Measurements from ENCODE around the gene INS.

Gene INS

GRCh38 chr11:2143799-2144543 lies 17.0 kb downstream of the INS start:
- no peak for DNase-seq

GRCh38 chr11:2143477-2143798 lies 17.6 kb downstream of the INS start:
- DNase-seq = no peak

GRCh38 chr11:2142762-2143202 lies 18.2 kb downstream of the INS start:
- no peak for DNase-seq

DNA sequence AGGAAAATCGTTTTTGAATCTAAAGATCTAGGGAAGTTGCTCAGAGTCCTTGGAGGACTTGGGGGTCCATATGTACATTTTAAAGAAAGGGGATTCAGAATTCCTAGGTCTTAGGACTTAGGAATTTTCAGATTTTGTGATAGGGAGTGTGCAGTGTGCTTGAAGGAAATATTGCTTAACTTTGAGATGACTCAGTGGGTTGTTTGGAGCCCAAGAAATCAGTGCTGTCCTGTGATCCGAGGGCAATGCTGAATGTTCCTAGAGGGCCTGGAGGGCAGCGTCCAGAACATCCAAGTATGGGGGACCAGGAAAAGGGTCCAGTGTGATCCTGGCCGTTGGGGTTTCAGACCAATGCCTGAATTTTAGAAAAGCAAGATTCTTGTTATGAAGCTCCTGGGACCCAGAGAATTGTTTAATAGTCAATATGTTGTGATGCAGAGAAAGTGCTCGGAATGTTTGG lies 18.7 kb downstream of the INS start:
- no peak for DNase-seq

GRCh38 chr11:2140411-2141400 lies 20.3 kb downstream of the INS start:
- DNase-seq = no peak

DNA sequence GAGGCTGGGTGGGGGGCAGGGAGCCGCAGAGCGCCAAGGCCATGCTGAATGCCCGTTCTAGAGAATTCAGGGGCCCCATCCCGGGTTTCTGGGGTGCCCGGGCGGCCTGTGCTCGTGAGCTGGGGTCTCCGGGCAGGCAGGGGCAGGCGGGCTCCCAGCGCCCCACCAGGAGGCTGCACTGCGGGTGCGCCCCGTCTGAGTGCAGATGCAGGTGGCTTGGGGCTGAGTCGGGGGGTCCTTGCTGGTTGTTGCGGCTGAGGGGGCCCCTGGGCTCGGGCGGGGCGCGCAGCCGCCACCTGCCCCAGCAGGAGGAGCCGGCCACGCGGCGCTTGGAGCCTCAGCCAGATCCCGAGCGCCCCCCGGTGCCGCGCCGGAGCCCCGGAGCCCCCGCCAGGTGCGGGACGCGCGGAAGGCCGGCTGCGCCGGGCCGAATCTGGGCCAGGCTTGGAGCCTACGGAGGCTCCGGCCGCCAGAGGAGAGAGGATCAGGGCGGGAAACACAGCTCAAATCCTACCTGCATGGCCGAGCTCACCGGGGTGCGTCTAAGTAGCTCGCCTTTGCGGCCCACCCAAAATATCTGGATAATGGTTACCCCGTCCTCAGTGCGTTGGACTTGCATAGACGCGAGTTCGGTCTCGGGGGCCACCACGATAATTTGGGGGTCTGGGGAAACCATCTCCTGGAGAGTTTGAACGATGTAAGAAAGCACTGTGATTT lies 21.2 kb downstream of the INS start:
- no peak for DNase-seq

GRCh38 chr11:2139123-2139521 lies 21.9 kb downstream of the INS start, which contains the start of gene IGF2:
Gene IGF2 (minus strand): TSS chr11:2139389. CDS start chr11:2135523, 3,866 bp downstream.
- no peak for DNase-seq

DNA sequence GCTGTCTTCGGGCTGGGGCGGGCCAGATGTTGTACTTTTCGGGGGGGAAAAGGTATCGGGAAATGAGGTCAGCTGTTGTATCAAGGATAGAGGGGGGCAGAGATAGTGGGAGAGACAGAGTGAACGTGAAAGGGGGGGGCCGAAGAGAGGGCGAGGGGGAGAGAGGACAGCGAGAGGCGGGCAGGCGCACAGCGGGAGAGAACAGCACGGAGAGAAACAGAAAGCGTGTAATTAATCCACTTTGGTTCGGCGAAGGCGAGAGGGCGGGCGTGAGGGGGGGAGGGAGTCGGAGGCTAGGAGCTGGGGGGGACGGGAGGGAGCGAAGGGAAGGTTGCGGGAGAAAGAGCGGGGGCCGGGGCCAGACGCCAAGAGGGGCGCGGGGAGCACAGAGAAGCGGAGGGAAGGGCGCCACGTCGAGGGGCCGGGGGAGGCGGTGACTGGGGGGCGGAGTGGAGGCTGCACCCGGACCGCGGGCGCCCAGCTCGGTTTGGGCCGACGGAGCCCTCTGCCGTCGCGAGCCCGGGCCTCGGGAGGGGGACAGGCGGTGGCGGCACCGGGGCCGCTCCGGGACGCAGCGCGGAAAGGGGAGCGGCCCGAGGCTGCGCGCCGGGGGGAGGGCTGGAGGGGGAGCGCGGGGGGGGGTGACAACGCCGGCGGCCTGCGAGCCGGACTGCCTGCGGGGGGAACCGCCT lies 22.4 kb downstream of the INS start:
- DNase-seq = no peak

- no peak for DNase-seq
Measured at GRCh38 chr11:2138068-2138430, 23.0 kb downstream of the INS start.

DNA sequence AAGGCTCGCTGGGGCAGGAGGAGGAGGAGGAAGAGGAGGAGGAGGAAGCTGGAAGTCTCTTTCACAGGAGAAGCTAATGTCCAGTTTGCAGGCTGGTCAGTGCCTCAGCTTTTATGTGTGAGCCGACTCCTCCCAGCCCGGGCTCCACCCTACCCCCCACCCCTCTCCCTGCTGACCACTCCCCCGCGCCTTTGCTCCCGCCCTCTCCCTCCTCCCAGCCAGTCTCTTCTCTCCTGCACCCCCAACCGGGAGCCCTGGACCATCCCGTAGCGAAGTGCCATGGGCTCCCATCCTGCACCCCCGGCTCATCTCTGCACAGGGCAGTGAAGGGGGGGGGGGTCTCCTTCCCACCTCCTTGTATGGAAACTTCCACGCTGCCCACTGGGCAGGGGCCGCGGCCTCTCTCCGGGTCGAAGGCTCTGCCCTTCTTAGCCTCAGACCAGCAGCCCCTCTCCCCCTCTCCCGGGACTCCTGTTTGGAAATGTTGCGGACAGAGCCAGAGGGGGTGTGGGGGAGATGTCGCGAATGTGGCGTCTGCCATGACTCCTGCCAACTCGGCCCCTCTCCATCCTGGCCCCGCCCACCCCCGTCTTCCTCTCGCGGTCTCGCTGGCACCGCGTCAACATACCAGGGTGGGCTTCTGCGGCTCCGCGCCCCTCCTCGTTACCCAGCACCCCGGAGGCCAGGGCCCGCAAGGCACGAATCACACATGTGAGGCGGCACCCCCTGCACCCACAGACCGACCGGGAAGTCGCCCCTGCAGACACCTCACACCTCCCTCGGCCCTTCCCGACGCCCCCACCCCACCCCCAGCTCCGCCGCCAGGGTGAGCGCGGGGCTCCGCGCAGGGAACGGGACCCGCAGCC lies 23.6 kb downstream of the INS start:
- no peak for DNase-seq

DNA sequence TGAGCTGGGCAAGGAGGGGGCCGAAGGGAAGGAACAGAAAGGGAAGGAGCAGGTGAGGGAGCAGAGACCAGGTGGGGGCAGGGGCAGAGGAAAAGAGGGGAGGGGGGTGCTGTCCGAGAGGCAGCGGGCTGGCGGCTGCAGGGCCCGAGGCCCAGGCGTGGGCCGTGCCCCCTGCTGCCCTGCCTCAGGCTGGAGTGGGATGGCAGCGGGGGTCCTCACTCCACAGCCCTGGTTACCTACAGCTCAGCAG lies 24.1 kb downstream of the INS start:
- no peak for DNase-seq

DNA sequence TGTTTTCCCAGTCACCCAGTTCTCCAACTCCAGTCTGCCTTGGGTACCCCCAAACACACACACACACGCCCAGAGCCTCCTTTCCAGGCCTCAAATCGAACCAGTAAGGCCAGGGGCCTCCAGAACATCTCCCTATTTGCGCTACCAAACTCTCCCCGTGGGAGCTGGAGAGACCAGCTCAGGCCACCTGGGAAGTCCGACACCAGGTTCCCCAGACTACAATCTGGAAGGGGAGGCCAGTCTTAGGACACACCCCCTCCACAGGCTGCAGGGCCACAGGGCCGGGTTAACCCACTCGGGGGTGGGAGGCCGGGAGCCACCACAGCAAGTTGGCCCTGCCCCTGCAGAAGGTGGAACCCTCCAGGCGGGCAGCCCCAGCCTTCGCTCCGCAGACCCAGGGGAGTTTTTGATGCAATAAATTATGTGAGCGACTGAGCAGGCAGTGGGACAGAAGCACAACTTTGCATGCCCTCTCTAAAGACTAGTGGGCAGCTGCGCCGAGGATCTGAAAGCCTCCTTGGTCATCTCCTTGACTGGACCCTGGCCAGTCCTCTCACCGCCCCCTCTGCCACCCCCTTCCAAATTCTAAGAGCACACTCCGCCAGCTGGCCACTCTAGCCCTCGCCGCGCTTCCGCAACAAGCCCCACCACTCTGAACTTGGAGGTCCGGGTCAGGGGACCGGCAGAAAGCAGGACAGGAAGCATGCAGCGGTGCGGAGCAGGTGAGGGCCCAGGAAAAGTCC lies 24.6 kb downstream of the INS start:
- DNase-seq = no peak

GRCh38 chr11:2135648-2136201 lies 25.3 kb downstream of the INS start:
- DNase-seq = no peak

DNA sequence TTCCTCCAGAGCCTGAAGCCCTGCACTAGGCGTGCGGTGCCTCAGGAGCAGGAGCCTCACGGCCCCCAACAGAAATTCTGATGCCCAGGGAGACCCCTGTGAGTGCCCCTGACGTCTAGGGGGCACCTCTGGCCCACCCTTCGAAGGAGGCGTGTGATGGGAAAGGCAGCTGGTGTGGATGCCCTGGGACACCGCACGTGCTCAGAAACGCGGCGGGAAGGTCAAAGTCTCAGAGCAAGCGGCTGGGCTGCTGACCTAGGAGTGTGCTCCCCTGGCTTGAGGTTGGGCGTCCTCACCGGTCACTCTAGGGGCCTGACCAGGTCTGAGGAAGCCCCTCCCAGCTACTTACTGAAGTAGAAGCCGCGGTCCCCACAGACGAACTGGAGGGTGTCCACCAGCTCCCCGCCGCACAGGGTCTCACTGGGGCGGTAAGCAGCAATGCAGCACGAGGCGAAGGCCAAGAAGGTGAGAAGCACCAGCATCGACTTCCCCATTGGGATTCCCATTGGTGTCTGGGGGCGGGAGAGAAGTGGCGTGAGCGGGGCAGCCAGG lies 25.9 kb downstream of the INS start:
- no peak for DNase-seq

- no peak for DNase-seq
Measured at GRCh38 chr11:2134022-2135010, 26.7 kb downstream of the INS start.

- no peak for DNase-seq
Measured at GRCh38 chr11:2133241-2134021, 27.6 kb downstream of the INS start.

GRCh38 chr11:2132874-2133240 lies 28.2 kb downstream of the INS start:
- DNase-seq = no peak

GRCh38 chr11:2132246-2132645 lies 28.8 kb downstream of the INS start:
- DNase-seq = no peak
